K562 (cell line): ENCODE data around the gene ANK3. TPM values are rescaled to one million over a fixed set of nuclear protein-coding genes. Genes with fewer than 3 reads are reported as not detected.

Source experiments
- BRD9 ChIP-seq: fragments of 450-650 bp; IDR thresholded peaks from 2 replicates; pipeline ENCODE4 v1.6.1; 2018; ENCODE audit warnings: low read depth; ENCODE audit not compliant: partially characterized antibody
- CXXC5 ChIP-seq: fragments of 250-450 bp; sonication (Bioruptor Pico); IDR thresholded peaks from 2 replicates; pipeline ENCODE4 v1.8.0; 2022; ENCODE audit warnings: inconsistent platforms, mild to moderate bottlenecking, moderate library complexity
- FOXM1 ChIP-seq, 2 experiments: fragments of 450-650 bp in 1 of 2; sonication (generic) in 1 of 2; formaldehyde crosslinking in 1 of 2; IDR thresholded peaks; 2 replicates each; pipeline versions ENCODE4 v1.6.1 to v1.9.0; 2017 to 2022; ENCODE audit warnings: low read depth in 2 of 2, mild to moderate bottlenecking in 2 of 2, missing genetic modification reagents in 1 of 2, moderate library complexity in 1 of 2
- GTF3C2 ChIP-seq: IDR thresholded peaks from 3 replicates; pipeline ENCODE4 v1.6.1; 2011; ENCODE audit warnings: borderline replicate concordance, mild to moderate bottlenecking, moderate library complexity; ENCODE audit not compliant: insufficient read length; ENCODE audit errors: extremely low read depth
- KAT2B ChIP-seq: IDR thresholded peaks from one replicate; pipeline ENCODE4 v1.6.1; 2012; ENCODE audit warnings: low read depth, mild to moderate bottlenecking, control low read depth, inconsistent platforms, low read length, moderate library complexity
- NBN ChIP-seq: fragments of 450-650 bp; IDR thresholded peaks from 2 replicates; pipeline ENCODE4 v1.6.1; 2016; ENCODE audit warnings: low read depth, mild to moderate bottlenecking
- SMC3 ChIP-seq: conservative IDR thresholded peaks from 2 replicates; pipeline ENCODE4 v1.6.1; 2011; ENCODE audit warnings: low read depth, low read length, improper control_type of control experiment; ENCODE audit not compliant: insufficient read depth
- SNAPC5 ChIP-seq: fragments of 250-450 bp; sonication (Bioruptor Pico); IDR thresholded peaks from 2 replicates; pipeline ENCODE4 v1.8.0; 2021; ENCODE audit warnings: moderate library complexity, mild to moderate bottlenecking, inconsistent platforms
- VEZF1 ChIP-seq: fragments of 200-800 bp; sonication (Bioruptor generic); IDR thresholded peaks from 2 replicates; pipeline ENCODE4 v1.6.1; 2017; ENCODE audit warnings: missing genetic modification characterization, missing compliant biosample characterization
- ZBTB9 ChIP-seq: fragments of 450-650 bp; formaldehyde crosslinking; IDR thresholded peaks from 2 replicates; pipeline ENCODE4 v1.4.0; 2020; ENCODE audit warnings: mild to moderate bottlenecking, moderate library complexity
- ZFP30 ChIP-seq: fragments of 250-450 bp; sonication (Bioruptor Pico); IDR thresholded peaks from 2 replicates; pipeline ENCODE4 v1.8.0; 2022; ENCODE audit warnings: moderate library complexity, mild to moderate bottlenecking, inconsistent platforms, borderline replicate concordance
- polyA plus RNA-seq, 8 experiments: library from polyadenylated mRNA; depleted of rRNA in 4 of 8; stranded (reverse) in 5 of 8; unstranded in 3 of 8; fragments of >200 nt; fragmentation: Nextera tagmentation in 2 of 8; fragmentation: Illumina TruSeq in 1 of 8; extraction: Ambion mirVana in 2 of 8; extraction: Trizol in 1 of 8; gene quantifications; 2 replicates each; pipeline versions ENCODE4 v1.2.1 to v1.2.3, GENCODE V29; 2011 to 2014; ENCODE audit warnings: inconsistent platforms in 1 of 8, missing spikeins in 1 of 8
- total RNA-seq, 7 experiments: library from RNA; depleted of rRNA in 6 of 7; stranded (reverse); fragments of >200 nt in 6 of 7; fragmentation: Illumina TruSeq in 2 of 7; extraction: Trizol in 2 of 7; gene quantifications; 2 replicates each; pipeline versions ENCODE4 v1.2.1 to v1.2.3, GENCODE V29; 2011 to 2021; ENCODE audit warnings: low replicate concordance in 1 of 7
- TF ChIP-seq, protein P1 (sequence below): fragments of 250-450 bp; sonication (Bioruptor Pico); IDR thresholded peaks from 2 replicates; pipeline ENCODE4 v1.4.0; 2020
- TF ChIP-seq, protein P2 (sequence below): fragments of 450-650 bp; formaldehyde crosslinking; IDR thresholded peaks from 2 replicates; pipeline ENCODE4 v1.4.0; 2022; ENCODE audit warnings: missing genetic modification characterization

The ANK3 gene
- total and polyA plus RNA-seq, 9 of the 15 experiments (the other 6 are each of a cell fraction or from before 2014, with no cell fraction given): 10.0 to 32.3 (median 17.9) TPM

GRCh38 chr10:60305380-60305892, 84.2 kb downstream of the ANK3 start (continued):
- peak; percentile 81 for TF ChIP-seq FOXM1 (IDR thresholded peaks at IDR 0.05; ENCODE audit: low read depth)
- TF ChIP-seq FOXM1 (CRISPR knock-in tag; IDR thresholded peaks at IDR 0.05; ENCODE audit: low read depth): no peak
- TF ChIP-seq CXXC5 (CRISPR knock-in tag): peak; percentile 37
- no peak for TF ChIP-seq VEZF1 (CRISPR knock-in tag)
- no peak for TF ChIP-seq BRD9
- TF ChIP-seq GTF3C2: no peak
- no peak for TF ChIP-seq KAT2B
- TF ChIP-seq, protein P1, sequence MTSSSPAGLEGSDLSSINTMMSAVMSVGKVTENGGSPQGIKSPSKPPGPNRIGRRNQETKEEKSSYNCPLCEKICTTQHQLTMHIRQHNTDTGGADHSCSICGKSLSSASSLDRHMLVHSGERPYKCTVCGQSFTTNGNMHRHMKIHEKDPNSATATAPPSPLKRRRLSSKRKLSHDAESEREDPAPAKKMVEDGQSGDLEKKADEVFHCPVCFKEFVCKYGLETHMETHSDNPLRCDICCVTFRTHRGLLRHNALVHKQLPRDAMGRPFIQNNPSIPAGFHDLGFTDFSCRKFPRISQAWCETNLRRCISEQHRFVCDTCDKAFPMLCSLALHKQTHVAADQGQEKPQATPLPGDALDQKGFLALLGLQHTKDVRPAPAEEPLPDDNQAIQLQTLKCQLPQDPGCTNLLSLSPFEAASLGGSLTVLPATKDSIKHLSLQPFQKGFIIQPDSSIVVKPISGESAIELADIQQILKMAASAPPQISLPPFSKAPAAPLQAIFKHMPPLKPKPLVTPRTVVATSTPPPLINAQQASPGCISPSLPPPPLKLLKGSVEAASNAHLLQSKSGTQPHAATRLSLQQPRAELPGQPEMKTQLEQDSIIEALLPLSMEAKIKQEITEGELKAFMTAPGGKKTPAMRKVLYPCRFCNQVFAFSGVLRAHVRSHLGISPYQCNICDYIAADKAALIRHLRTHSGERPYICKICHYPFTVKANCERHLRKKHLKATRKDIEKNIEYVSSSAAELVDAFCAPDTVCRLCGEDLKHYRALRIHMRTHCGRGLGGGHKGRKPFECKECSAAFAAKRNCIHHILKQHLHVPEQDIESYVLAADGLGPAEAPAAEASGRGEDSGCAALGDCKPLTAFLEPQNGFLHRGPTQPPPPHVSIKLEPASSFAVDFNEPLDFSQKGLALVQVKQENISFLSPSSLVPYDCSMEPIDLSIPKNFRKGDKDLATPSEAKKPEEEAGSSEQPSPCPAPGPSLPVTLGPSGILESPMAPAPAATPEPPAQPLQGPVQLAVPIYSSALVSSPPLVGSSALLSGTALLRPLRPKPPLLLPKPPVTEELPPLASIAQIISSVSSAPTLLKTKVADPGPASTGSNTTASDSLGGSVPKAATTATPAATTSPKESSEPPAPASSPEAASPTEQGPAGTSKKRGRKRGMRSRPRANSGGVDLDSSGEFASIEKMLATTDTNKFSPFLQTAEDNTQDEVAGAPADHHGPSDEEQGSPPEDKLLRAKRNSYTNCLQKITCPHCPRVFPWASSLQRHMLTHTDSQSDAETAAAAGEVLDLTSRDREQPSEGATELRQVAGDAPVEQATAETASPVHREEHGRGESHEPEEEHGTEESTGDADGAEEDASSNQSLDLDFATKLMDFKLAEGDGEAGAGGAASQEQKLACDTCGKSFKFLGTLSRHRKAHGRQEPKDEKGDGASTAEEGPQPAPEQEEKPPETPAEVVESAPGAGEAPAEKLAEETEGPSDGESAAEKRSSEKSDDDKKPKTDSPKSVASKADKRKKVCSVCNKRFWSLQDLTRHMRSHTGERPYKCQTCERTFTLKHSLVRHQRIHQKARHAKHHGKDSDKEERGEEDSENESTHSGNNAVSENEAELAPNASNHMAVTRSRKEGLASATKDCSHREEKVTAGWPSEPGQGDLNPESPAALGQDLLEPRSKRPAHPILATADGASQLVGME (CRISPR knock-in tag): no peak
- TF ChIP-seq ZFP30 (CRISPR knock-in tag): no peak
- TF ChIP-seq SMC3: no peak
- no peak for TF ChIP-seq SNAPC5
- TF ChIP-seq, protein P2, sequence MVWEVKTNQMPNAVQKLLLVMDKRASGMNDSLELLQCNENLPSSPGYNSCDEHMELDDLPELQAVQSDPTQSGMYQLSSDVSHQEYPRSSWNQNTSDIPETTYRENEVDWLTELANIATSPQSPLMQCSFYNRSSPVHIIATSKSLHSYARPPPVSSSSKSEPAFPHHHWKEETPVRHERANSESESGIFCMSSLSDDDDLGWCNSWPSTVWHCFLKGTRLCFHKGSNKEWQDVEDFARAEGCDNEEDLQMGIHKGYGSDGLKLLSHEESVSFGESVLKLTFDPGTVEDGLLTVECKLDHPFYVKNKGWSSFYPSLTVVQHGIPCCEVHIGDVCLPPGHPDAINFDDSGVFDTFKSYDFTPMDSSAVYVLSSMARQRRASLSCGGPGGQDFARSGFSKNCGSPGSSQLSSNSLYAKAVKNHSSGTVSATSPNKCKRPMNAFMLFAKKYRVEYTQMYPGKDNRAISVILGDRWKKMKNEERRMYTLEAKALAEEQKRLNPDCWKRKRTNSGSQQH (CRISPR knock-in tag): no peak
- TF ChIP-seq ZBTB9 (CRISPR knock-in tag): peak; percentile 18; the same call in 1 of the 2 replicates
- TF ChIP-seq NBN: 0 out of 2 replicates have a peak, but pooled peaks have one; percentile 38
